ENCODE data around the gene ALDH16A1.
A peak's percentile ranks its signal among the peaks of the same experiment; 100 is the strongest.
"Not testable (repeated sequence)": the region's sequence is repeated elsewhere in the genome, so short reads cannot be mapped to it uniquely, and the experiment has no call there.

ALDH16A1 gene

GRCh38 chr19:49468199-49468598, 15.2 kb downstream of the ALDH16A1 start:
- no peak for DNase-seq

DNA sequence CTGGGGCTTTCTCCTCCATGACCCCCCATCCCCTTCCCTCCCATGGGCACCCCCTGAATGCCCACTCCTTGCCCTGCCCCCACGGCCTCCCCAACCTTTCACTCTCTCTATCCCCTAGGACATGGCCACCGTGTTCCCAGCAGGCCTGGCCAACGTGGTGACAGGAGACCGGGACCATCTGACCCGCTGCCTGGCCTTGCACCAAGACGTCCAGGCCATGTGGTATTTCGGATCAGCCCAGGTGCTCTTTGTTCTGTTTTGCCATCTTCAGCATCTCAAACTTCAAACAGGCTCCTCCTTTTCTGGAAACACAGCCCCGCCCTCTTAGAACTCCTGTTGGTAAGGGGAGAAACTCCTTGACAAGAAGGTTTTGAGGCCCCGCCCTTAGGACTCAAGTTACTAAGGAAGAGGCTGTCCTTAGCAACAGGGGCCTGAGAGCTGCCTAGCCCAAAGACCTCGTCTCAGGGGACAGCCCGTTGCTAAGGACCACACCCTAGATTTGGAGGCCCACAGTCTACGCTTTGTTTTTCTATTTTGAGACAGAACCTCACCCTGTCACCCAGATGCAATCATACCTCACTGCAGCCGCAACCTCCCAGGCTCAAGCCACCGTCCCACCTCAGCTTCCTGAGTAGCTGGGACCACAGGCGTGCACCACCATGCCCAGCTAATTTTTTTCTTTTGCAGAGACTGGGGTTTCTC, 15.9 kb downstream of the ALDH16A1 start:
- DNase-seq, result peak; percentile 50

DNA sequence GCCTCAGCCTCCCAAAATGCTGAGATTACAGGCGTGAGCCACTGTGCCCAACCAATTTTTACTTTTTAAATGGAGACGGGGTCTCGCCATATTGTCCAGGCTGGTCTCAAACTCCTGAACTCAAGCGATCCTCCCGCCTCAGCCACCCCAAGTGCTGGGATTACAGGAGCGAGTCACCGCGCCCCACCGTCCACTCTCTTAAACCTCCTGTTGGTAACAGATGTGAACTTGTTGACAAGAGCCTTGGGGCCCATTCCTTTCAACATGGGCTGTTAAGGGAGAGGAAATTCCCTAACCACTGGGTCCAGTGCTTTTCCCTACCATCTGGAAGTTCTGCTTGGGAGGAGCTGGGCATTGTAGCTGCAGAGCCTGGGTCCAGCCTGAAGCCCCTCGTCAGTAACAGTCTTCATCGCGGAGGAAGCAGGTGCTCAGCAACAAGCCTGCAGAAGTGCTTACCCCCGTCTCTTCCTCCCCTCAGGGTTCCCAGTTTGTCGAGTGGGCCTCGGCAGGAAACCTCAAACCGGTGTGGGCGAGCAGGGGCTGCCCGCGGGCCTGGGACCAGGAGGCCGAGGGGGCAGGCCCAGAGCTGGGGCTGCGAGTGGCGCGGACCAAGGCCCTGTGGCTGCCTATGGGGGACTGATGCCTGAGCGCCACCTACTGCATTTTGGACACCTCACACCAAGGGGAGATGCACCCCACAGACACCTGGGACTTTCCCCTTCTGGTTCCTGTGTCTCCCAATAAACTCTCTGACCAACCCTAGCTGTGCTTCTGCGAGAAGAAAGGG, 17.0 kb downstream of the ALDH16A1 start:
- DNase-seq, result peak; percentile 54

GRCh38 chr19:49470615-49470978, 17.6 kb downstream of the ALDH16A1 start:
- no peak for DNase-seq

- no peak for DNase-seq
Measured at GRCh38 chr19:49472936-49473335, 19.9 kb downstream of the ALDH16A1 start.

DNA sequence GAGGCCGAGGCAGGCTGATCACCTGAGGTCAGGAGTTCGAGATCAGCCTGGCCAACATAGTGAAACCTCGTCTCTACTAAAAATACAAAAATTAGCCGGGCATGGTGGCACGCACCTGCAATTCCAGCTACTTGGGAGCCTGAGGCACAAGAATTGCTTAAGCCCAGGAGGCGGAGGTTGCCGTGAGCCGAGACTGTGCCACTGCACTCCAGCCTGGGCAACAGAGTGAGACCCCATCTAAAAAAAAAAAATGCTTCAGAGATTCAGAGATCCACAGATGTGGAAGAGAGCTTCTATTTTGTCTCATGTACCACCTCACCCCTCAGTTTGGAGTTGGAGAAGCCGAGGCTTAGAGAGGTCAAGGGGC, 20.5 kb downstream of the ALDH16A1 start:
- DNase-seq, result not testable (repeated sequence)

DNA sequence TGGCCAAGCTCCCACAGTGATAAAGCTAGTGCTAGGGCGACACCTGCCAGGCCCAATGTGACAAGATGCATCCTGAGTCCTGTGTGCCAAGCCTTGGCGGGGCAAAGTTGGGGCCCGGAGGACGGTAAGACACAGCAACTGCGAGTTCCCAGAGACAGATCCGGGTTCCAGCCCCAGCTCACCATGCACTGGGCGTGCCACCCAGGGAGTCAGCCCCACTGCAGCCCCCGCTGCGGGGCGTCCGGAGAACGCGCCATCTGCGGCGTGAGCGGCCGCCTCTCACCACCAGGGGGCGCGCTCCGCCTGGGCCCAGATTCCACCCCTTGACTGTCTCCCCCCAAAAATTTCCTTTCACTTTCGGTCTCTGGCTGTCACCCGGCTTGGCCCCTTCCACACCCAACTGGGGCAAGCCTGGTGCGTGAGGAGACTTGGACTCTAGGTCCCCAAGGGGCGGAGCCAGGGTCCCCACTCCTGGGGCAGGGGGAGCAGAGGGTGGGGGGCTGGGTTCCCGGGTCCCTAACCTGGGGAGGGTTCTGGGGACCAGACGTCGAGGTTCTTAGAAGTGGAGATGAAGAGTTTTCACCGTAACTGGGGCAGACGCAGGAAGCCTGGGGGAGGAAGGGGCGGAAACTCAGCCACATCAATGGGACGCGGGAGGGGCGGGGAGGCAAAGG, 21.0 kb downstream of the ALDH16A1 start, which contains the start of gene FLT3LG:
Gene FLT3LG, plus strand, starts transcription at position 348 of the 674 bp plus-strand sequence. CDS start 425 bp downstream, outside the sequence.
- peak; percentile 81 for DNase-seq

GRCh38 chr19:49474542-49474924, 21.5 kb downstream of the ALDH16A1 start:
- DNase-seq, result no peak

DNA sequence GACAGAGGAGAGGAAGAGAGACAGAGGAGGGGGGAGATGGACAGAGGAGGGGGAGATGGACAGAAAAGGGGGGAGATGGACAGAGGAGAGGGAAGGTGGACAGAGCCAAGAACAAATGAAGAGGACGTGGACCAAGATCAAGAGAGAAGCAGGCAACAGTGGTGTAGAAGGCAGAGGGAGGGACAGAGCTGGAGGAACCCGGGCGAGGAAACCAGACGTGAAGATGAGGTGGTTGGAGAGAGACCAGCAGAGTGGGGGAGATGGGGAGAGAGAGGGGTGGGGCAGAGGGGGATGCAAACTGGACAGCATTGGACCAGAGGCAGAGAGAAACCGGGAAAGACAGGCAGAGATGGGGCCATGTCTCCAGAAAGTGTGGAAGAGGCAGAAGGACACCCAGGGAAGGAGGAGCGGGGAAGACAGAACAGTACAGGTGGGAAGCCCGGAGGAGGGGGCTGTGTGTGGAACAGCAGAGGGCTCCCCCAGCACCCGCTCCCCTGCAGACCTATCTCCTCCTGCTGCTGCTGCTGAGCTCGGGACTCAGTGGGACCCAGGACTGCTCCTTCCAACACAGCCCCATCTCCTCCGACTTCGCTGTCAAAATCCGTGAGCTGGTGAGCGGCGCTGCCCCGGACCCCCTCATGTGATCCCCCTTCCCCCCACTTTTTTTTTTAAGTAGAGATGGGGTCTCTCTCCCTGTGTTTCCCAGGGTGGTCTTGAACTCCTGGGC, 22.3 kb downstream of the ALDH16A1 start:
- no peak for DNase-seq

DNA sequence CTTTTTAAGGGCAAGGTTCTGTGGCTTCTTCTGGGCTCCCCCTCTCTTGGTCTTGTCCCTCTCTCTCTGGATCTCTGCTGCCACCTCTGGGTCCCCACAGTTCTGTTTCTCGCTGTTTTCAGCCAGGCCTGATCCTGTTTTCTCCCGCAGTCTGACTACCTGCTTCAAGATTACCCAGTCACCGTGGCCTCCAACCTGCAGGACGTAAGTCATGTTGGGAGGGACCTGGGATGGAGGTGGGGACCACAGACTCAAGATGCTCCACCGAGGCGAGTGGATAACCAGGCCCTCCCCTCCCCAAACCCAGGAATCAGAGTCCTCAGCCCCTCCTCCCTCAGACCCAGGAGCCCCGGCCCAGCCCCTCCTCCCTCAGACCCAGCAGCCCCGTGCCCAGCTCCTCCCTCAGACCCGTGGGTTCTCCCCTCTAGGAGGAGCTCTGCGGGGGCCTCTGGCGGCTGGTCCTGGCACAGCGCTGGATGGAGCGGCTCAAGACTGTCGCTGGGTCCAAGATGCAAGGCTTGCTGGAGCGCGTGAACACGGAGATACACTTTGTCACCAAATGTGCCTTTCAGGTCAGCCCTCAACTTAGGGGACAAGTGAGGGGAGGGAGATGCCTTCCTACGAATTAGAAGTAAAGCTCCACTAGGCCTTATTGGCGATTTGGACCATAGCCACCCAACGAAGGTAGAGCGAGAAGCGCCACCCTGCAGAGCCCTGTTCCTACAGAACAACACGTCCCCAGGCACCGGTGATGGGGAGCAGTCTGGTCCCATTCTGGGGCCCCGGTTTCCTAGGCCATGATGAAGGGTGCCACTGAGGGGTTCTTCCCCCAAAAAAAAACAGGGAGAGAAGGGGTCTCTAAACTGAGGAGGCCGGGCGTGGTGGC, 23.2 kb downstream of the ALDH16A1 start:
- no peak for DNase-seq

DNA sequence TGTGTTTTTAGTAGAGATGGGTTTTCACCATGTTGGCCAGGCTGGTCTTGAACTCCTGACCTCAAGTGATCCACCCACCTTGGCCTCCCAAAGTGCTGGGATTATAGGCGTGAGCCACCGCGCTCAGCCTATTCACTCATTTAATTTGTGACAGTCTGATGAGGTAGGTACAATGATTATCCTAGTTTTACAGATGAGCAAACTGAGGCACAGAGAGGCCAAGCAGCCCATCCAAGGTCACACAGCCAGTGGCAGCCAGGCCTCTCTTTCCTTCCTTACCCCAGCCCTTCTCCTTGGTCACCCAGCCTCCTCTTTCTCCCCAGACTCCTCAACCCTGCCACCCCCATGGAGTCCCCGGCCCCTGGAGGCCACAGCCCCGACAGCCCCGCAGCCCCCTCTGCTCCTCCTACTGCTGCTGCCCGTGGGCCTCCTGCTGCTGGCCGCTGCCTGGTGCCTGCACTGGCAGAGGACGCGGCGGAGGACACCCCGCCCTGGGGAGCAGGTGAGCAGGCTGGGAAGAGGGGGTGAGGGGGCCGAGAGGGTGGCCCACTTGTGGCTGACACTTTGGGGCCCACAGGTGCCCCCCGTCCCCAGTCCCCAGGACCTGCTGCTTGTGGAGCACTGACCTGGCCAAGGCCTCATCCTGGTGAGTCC, 27.1 kb downstream of the ALDH16A1 start:
- DNase-seq, result no peak

GRCh38 chr19:49481020-49481683, 28.1 kb downstream of the ALDH16A1 start:
- no peak for DNase-seq

- no peak for DNase-seq
Measured at GRCh38 chr19:49486232-49486631, 33.2 kb downstream of the ALDH16A1 start.

DNA sequence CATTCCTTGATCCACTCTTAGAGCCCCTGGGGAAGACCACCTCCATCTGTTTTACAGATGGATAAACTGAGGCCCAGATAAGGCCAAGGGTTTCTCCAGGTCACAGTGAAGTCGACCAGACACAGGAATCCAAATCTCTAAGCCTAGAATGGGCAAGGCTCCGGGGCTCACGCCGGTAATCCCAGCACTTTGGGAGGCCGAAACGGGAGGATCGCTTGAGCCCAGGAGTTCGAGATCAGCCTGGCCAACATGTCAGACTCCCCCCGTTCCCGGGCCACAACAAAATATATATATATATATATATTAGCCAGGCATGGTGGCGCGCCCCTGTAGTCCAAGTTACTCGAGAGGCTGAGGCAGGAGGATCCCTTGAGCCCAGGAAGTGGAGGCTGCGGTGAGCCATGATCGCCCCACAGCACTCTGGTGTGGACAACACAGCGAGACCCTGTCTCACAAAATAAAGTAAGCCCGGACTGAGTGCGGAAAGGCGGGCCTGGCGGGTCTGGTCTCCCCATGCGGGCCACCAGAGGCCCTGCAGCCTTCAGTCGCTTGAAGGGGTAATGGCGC, 33.8 kb downstream of the ALDH16A1 start:
- no peak for DNase-seq

DNA sequence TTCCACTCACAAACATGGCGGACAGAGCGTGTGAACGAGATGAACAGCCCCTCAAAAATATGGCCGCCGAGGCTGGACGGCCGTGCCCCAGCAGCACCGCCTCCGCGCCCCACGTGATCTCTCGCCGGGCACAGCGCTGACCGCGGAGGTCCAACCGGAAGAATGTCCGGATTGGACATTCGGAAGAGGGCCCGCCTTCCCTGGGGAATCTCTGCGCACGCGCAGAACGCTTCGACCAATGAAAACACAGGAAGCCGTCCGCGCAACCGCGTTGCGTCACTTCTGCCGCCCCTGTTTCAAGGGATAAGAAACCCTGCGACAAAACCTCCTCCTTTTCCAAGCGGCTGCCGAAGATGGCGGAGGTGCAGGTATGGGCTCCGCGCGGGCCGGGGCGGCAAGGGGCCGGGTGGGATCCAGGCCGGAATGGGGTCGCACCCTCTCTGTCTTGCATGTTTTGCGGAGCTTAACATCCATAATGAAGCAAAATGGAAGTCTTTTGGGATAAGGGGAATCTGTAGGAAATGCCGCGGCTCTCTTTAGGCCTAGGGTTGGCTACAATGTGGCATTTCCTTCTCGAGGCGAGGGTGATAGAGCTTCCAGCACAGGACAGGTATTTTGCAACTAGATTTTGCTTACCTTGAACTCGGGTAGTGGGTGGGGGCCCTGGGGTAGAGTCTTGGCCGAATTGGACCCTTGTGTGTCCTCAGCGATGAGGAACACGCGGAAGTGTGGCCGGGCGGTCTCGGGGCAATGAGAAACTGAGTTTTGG, 34.4 kb downstream of the ALDH16A1 start, which contains the start of gene RPL13A:
Gene RPL13A, plus strand, starts transcription at position 332 of the 769 bp plus-strand sequence. Its CDS starts 22 bp downstream, at position 354.
- DNase-seq, result peak; percentile 99

DNA sequence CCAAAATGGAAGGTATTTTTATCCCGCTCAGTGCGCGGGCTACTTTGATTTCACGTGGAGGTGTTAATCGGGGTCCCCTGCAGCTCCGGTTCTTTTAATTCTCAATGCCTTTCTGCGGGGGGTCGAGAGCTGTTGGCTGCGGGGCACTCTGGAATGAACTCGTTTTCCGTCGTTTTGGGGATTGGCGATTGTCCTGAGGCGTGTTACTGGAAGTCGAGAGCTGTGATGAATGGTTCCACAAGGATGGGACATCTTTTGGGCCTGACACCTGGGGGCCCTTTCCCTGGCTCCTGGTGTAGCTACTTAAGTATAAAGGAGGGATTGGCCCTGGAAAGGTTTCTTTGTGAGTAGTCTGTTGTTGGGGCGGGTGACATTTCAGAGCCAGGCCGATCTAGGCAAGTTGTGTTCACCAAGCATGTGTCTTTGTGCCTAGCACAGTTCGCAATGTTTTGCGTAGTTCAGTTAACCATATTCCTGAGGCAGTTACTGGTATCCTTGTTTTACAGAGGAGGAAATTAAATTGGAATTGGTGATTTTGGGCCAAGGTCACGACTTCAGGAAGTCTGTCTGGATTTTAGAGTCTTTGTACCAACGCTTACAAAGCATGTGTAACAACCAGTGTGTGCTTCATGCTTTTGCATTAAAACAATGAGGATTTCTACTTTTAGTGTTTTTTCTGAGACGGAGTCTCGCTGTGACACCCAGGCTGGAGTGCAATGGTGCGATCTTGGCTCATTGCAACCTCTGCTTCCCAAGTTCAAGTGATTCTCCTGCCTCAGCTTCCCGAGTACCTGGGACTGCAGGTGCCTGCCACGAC, 35.2 kb downstream of the ALDH16A1 start:
- no peak for DNase-seq

DNA sequence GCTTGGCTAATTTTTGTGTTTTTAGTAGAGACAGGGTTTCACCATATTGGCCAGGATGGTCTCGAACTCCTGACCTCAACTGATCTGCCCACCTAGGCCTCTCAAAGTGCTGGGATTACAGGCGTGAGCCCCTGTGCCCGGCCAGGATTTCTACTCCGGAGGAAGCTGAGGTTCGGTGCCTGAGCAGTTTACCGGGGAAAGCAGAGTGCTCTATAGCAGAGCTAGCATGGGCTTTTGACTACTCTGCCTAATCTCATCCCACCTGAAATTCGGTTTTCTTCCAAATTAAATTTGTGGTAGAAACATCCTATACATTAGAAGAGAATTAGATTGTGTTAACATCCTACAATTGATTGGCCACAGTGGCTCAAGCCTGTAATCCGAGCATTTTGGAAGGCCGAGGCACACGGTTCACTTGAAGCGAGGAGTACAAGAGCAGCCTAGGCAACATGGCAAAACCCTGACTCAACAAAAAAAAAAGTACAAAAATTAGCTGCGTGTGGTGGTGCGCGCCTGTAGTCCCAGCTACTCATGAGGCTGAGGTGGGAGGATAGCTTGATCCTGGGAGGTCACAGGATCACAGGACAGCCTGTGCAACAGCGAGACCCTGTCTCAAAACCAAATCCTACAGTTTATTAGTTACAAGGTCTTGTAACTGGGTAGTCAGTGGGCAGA, 36.0 kb downstream of the ALDH16A1 start:
- no peak for DNase-seq

DNA sequence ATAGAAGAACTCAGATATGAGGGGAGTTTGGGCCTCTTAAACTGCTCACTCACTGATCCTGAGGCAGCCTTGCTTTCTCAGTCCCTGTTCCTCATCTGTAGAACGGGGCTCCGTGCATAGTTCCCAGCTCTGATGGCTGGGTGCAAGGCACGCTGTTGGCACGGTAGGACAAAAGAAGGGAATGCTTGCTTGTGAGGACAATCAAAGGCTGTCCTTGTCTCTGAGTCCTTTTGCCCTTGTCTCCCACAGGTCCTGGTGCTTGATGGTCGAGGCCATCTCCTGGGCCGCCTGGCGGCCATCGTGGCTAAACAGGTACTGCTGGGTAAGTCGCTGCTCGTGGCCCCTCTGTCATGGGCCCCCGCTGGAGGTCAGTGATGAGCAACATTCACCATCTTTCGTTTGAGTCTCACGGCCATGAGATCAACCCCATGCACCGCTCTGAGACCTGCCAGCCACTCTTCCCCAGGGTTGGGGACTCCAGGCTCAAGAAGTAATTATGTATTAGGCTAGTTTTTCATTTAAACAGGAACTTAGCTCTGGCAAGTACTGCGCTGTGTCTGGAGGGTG, 36.7 kb downstream of the ALDH16A1 start:
- DNase-seq, result no peak
